HepG2 (cell line): Measurements from ENCODE around the gene NDE1. TPM values are rescaled to one million over a fixed set of nuclear protein-coding genes. Genes with fewer than 3 reads are reported as not detected.

ENCODE experiments used
- BORCS8-MEF2B ChIP-seq: sonication (generic); formaldehyde crosslinking; IDR thresholded peaks from 2 replicates; pipeline ENCODE4 v1.8.0; 2022; ENCODE audit warnings: mild to moderate bottlenecking, missing genetic modification reagents
- IRF1 ChIP-seq: sonication (generic); formaldehyde crosslinking; IDR thresholded peaks from 2 replicates; pipeline ENCODE4 v1.4.0; 2020; ENCODE audit warnings: low read depth, mild to moderate bottlenecking, missing genetic modification reagents
- MXD3 ChIP-seq: IDR thresholded peaks from 2 replicates; pipeline ENCODE4 v1.6.1; 2016; ENCODE audit warnings: mild to moderate bottlenecking, missing biosample characterization, missing genetic modification reagents
- PRDM4 ChIP-seq: sonication (generic); formaldehyde crosslinking; IDR thresholded peaks from 2 replicates; pipeline ENCODE4 v1.9.0; 2021; ENCODE audit warnings: missing genetic modification reagents, borderline replicate concordance
- SKIL ChIP-seq: sonication (generic); formaldehyde crosslinking; IDR thresholded peaks from 2 replicates; pipeline ENCODE4 v1.8.0; 2022; ENCODE audit warnings: missing genetic modification reagents, mild to moderate bottlenecking, moderate library complexity, borderline replicate concordance
- ZBTB26 ChIP-seq: IDR thresholded peaks from 2 replicates; pipeline ENCODE4 v1.6.1; 2016; ENCODE audit warnings: missing compliant biosample characterization, missing genetic modification reagents, borderline replicate concordance
- ZBTB40 ChIP-seq, 2 experiments: fragments of 450-650 bp in 1 of 2; sonication (generic) in 1 of 2; formaldehyde crosslinking in 1 of 2; IDR thresholded peaks; 2 replicates each; pipeline versions ENCODE4 v1.6.1 to v1.8.0; 2016 to 2022; ENCODE audit warnings: antibody characterized with exemption in 1 of 2, mild to moderate bottlenecking in 1 of 2, missing genetic modification reagents in 1 of 2
- ZNF230 ChIP-seq: sonication (generic); formaldehyde crosslinking; IDR thresholded peaks from 2 replicates; pipeline ENCODE4 v1.4.0; 2020; ENCODE audit warnings: mild to moderate bottlenecking, missing genetic modification reagents
- ZNF552 ChIP-seq: sonication (generic); formaldehyde crosslinking; IDR thresholded peaks from 2 replicates; pipeline ENCODE4 v1.9.0; 2022; ENCODE audit warnings: missing genetic modification reagents, mild to moderate bottlenecking, borderline replicate concordance
- ZNF781 ChIP-seq: sonication (generic); formaldehyde crosslinking; IDR thresholded peaks from 2 replicates; pipeline ENCODE4 v1.5.1; 2020; ENCODE audit warnings: borderline replicate concordance, mild to moderate bottlenecking, missing genetic modification reagents; ENCODE audit errors: not compliant biosample characterization
- polyA plus RNA-seq, 8 experiments: library from polyadenylated mRNA; depleted of rRNA in 3 of 8; stranded (reverse) in 7 of 8; unstranded in 1 of 8; fragments of >200 nt; fragmentation: Illumina TruSeq in 4 of 8; extraction: Trizol in 4 of 8; gene quantifications; 2 replicates each; pipeline versions ENCODE4 v1.2.1 to v1.2.3, GENCODE V29; 2011 to 2016; ENCODE audit warnings: low read depth in 4 of 8, missing spikeins in 1 of 8, mixed read lengths in 1 of 8; ENCODE audit not compliant: insufficient read depth in 1 of 8
- total RNA-seq, 5 experiments: library from RNA; depleted of rRNA; stranded (reverse); fragments of >200 nt; fragmentation: Illumina TruSeq; extraction: Trizol; gene quantifications; 2 replicates each; pipeline ENCODE4 v1.2.3, GENCODE V29; 2016; ENCODE audit warnings: low read depth in 1 of 5

The NDE1 gene
- total and polyA plus RNA-seq, 2 of the 13 experiments (the other 11 are each of a cell fraction or from before 2014, with no cell fraction given): 40.9 to 72.5 TPM

GRCh38 chr16:15642557-15643047 is 7.4 kb upstream of the NDE1 start (continued):
- TF ChIP-seq MXD3 (CRISPR knock-in tag) (0 out of 2 replicates have a peak, but pooled peaks have one; percentile 46), ZNF552 (CRISPR knock-in tag) (peak; percentile 52; the same call in 1 of the 2 replicates), ZBTB26 (no peak), SKIL (CRISPR knock-in tag) (peak; percentile 92), PRDM4 (0 out of 2 replicates have a peak, but pooled peaks have one; percentile 24), BORCS8-MEF2B (peak; percentile 71; the same call in 1 of the 2 replicates), IRF1 (CRISPR knock-in tag) (0 out of 2 replicates have a peak, but pooled peaks have one; percentile 79), ZBTB40 (IDR thresholded peaks at IDR 0.05) (no peak), ZBTB40 (CRISPR knock-in tag; IDR thresholded peaks at IDR 0.05) (no peak; the same call in 1 of the 2 replicates), ZNF230 (CRISPR knock-in tag) (peak; percentile 94), ZNF781 (CRISPR knock-in tag) (no peak)
